ENCODE measurements around the gene PUSL1.

DNA sequence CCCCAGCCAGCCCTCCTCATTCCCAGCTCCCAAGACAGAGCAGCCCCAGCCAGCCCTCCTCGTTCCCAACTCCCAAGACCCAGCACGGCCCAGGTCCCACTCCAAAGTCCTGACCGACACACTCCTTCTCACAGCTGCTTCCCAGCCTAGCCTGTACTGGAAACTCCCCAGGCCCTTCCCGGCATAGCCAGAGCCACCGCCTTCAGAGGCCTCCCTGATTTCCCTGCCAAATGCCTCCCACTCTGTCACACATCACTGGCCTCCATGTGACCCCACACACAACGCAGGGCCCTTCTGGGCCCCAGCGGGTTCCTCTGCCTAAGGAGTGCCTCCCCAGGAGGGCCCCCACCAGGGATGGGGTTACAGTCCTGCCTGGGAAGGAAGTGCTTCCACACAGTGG lies 37.6 kb upstream of the PUSL1 start:
- TF ChIP-seq EZH2 (IDR thresholded peaks at IDR 0.05; ENCODE audit: borderline replicate concordance, low read depth, low read length, poor library complexity, severe bottlenecking), result no peak
- TF ChIP-seq, protein P1, sequence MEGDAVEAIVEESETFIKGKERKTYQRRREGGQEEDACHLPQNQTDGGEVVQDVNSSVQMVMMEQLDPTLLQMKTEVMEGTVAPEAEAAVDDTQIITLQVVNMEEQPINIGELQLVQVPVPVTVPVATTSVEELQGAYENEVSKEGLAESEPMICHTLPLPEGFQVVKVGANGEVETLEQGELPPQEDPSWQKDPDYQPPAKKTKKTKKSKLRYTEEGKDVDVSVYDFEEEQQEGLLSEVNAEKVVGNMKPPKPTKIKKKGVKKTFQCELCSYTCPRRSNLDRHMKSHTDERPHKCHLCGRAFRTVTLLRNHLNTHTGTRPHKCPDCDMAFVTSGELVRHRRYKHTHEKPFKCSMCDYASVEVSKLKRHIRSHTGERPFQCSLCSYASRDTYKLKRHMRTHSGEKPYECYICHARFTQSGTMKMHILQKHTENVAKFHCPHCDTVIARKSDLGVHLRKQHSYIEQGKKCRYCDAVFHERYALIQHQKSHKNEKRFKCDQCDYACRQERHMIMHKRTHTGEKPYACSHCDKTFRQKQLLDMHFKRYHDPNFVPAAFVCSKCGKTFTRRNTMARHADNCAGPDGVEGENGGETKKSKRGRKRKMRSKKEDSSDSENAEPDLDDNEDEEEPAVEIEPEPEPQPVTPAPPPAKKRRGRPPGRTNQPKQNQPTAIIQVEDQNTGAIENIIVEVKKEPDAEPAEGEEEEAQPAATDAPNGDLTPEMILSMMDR (conservative IDR thresholded peaks at IDR 0.05; ENCODE audit: low read depth, low read length), result no peak
